Measurements from ENCODE around the gene TIMP2.

DNA sequence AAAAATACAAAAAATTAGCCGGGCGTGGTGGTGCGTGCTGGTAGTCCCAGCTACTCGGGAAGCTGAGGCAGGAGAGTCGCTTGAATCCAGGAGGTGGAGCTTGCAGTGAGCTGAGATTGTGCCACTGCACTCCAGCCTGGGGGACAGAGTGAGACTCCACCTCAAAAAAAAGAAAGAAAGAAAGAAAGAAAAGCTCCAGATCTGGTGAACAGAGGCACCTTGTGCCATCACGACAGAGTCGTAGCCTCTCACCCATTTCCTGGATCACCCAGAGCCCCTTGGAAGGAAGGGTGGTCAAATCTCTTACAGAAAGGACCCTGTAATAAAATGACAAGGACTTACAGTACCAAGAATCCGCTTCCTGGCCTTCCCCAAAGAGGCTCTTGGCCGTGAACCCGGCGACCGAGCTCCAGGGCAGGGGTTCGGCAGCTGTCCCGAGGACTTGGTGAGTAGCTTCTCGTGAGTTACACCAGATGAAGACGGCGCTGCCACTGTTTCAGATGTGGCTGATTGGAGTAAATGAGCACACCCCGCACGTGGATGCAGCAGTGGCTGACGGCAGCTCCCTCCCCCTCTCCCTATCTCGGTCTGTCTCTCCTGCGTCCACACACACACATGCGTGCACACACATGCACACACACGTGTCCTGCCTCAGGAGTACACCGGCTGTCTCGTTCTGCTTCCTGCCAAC, 41.1 kb upstream of the TIMP2 start:
- TF ChIP-seq POLR2A (IDR thresholded peaks at IDR 0.05) (no peak), CTCF (IDR thresholded peaks at IDR 0.05) (no peak)

All from uterus (tissue), 2 donors.